HCT116 (cell line): ENCODE results near the gene LRBA. TPM values are rescaled to one million over a fixed set of nuclear protein-coding genes. Genes with fewer than 3 reads are reported as not detected.

Experiments
- ATAC-seq: fragments of 200-7000 bp; cut with Tn5 transposase; 2 replicates; pipeline ENCODE4 v1.9.1; 2020; ENCODE audit warnings: mild to moderate bottlenecking, moderate library complexity
- BruUV-seq: library from RNA; stranded (reverse); fragments of 400-500 nt; replicated peaks from 2 replicates; lab custom pipeline; 2021; lab: Mats Ljungman, UMichigan
- CTCF ChIA-PET: fragments of 300-600 bp; sonication (Branson Sonifier 250); formaldehyde crosslinking; loops from one replicate; lab custom pipeline; 2021; ENCODE audit warnings: antibody characterized with exemption; lab: Charles Lee
- POLR2A ChIA-PET: fragments of 300-600, 350-600 bp; sonication (Branson Sonifier 250); formaldehyde crosslinking; loops from one replicate; lab custom pipeline; 2021; ENCODE audit warnings: antibody characterized with exemption; lab: Charles Lee
- RAD21 ChIA-PET, 2 experiments: fragments of 300-600 bp; sonication (Branson Sonifier 250); formaldehyde crosslinking; loops; one replicate each; lab custom pipeline; 2023; ENCODE audit warnings: low total read pairs in 2 of 2; ENCODE audit not compliant: uncharacterized antibody in 2 of 2, unreplicated experiment in 2 of 2, low non-redundant PET in 1 of 2; lab: Charles Lee
- DNase-seq: peaks from one replicate; pipeline ENCODE4 v3.0.0-alpha.2; 2010; ENCODE audit warnings: low read depth, low spot score
- H2AFZ ChIP-seq: fragments of 200-600 bp; shearing (Covaris generic), sonication (generic); 2 replicates; pipeline ENCODE4 v1.6.1; 2017; ENCODE audit warnings: low read depth, mixed run types, mixed read lengths, antibody characterized with exemption, low read length; ENCODE audit not compliant: poor library complexity, severe bottlenecking
- H3K27ac ChIP-seq: 2 replicates; pipeline ENCODE4 v1.5.1; 2012; ENCODE audit warnings: low read depth, low read length
- H3K27me3 ChIP-seq: fragments of 200-600 bp; sonication (generic); 2 replicates; pipeline ENCODE4 v1.6.1; 2016; ENCODE audit warnings: mixed run types, low read length, mixed read lengths; ENCODE audit not compliant: insufficient read depth
- H3K36me3 ChIP-seq, 2 experiments: fragments of 200-500 bp in 1 of 2; fragments of 200-600 bp in 1 of 2; sonication (Bioruptor generic) in 1 of 2; sonication (generic) in 1 of 2; 2 replicates each; pipeline versions ENCODE4 v1.5.1 to v1.6.1; 2014 to 2016; ENCODE audit warnings: low read length in 2 of 2, inconsistent platforms in 1 of 2, mixed read lengths in 1 of 2, mixed run types in 1 of 2; ENCODE audit not compliant: insufficient read depth in 2 of 2, control insufficient read depth in 1 of 2
- H3K4me1 ChIP-seq, 2 experiments: fragments of 200-600 bp in 1 of 2; sonication (generic) in 1 of 2; 2 replicates each; pipeline versions ENCODE4 v1.5.1 to v1.6.1; 2012 to 2017; ENCODE audit warnings: low read length in 2 of 2, inconsistent platforms in 1 of 2, mild to moderate bottlenecking in 1 of 2, mixed read lengths in 1 of 2, mixed run types in 1 of 2, moderate library complexity in 1 of 2; ENCODE audit not compliant: insufficient read depth in 2 of 2, control insufficient read depth in 1 of 2
- H3K4me2 ChIP-seq: fragments of 200-600 bp; sonication (generic); 2 replicates; pipeline ENCODE4 v1.6.1; 2017; ENCODE audit warnings: mixed run types, low read length, mixed read lengths
- H3K4me3 ChIP-seq, 2 experiments: fragments of 200-600 bp in 1 of 2; sonication (generic) in 1 of 2; replicated peaks in 1 of 2; 2 replicates each; pipeline ENCODE4 v1.5.1; 2011 to 2016; ENCODE audit warnings: low read length in 2 of 2, control low read depth in 1 of 2, low read depth in 1 of 2, mild to moderate bottlenecking in 1 of 2, mixed read lengths in 1 of 2, mixed run types in 1 of 2
- H3K79me2 ChIP-seq: fragments of 200-600 bp; sonication (generic); 2 replicates; pipeline ENCODE4 v1.6.1; 2017; ENCODE audit warnings: mild to moderate bottlenecking, mixed run types, low read length, moderate library complexity, mixed read lengths; ENCODE audit not compliant: insufficient read depth
- H3K9ac ChIP-seq: fragments of 200-600 bp; sonication (generic); 2 replicates; pipeline ENCODE4 v1.6.1; 2016; ENCODE audit warnings: low read length, mixed read lengths
- H3K9me2 ChIP-seq: fragments of 200-600 bp; sonication (generic), shearing (Covaris generic); 2 replicates; pipeline ENCODE4 v1.6.1; 2017; ENCODE audit warnings: mixed run types, mild to moderate bottlenecking, moderate library complexity; ENCODE audit not compliant: insufficient read depth
- H3K9me3 ChIP-seq, 2 experiments: fragments of 200-500 bp in 1 of 2; fragments of 200-600 bp in 1 of 2; sonication (Bioruptor generic) in 1 of 2; sonication (generic) in 1 of 2; 2 replicates each; pipeline ENCODE4 v1.6.1; 2014 to 2017; ENCODE audit warnings: low read length in 2 of 2, mixed read lengths in 2 of 2, inconsistent platforms in 1 of 2, low read depth in 1 of 2, mild to moderate bottlenecking in 1 of 2, mixed run types in 1 of 2, moderate library complexity in 1 of 2; ENCODE audit not compliant: control insufficient read depth in 1 of 2, insufficient read depth in 1 of 2
- H4K20me1 ChIP-seq: fragments of 200-600 bp; sonication (generic), shearing (Covaris generic); 2 replicates; pipeline ENCODE4 v1.6.1; 2017; ENCODE audit warnings: mixed run types, mild to moderate bottlenecking, moderate library complexity; ENCODE audit not compliant: insufficient read depth
- EGR1 ChIP-seq: IDR thresholded peaks from 2 replicates; pipeline ENCODE4 v1.6.1; 2012; ENCODE audit warnings: low read depth
- EZH2 ChIP-seq: fragments of 200-600 bp; sonication (generic); IDR thresholded peaks from 2 replicates; pipeline ENCODE4 v1.6.1; 2017; ENCODE audit warnings: antibody characterized with exemption, mixed run types
- FOSL1 ChIP-seq: IDR thresholded peaks from 2 replicates; pipeline ENCODE4 v1.6.1; 2012; ENCODE audit warnings: low read depth
- POLR2A ChIP-seq: IDR thresholded peaks from 2 replicates; pipeline ENCODE4 v1.7.0; 2011; ENCODE audit warnings: borderline replicate concordance; ENCODE audit not compliant: insufficient read depth, insufficient read length; ENCODE audit errors: extremely low read depth
- SRF ChIP-seq: IDR thresholded peaks from 2 replicates; pipeline ENCODE4 v1.6.1; 2012; ENCODE audit warnings: low read depth
- TCF7L2 ChIP-seq: IDR thresholded peaks from 2 replicates; pipeline ENCODE4 v1.7.0; 2011; ENCODE audit warnings: borderline replicate concordance, inconsistent platforms; ENCODE audit not compliant: insufficient read depth, insufficient read length; ENCODE audit errors: extremely low read depth
- intact Hi-C: fragments of 100-400 bp; cut with micrococcal nuclease; formaldehyde crosslinking; loops from 2 replicates; pipeline ENCODE4 v1.10.0; 2022
- total RNA-seq: library from RNA; stranded (reverse); gene quantifications from one replicate; pipeline ENCODE4 v1.2.1, GENCODE V29; 2021; ENCODE audit not compliant: unreplicated experiment
- TF ChIP-seq, protein P1 (sequence below): IDR thresholded peaks from 2 replicates; pipeline ENCODE4 v1.6.1; 2012
- TF ChIP-seq, protein P2 (sequence below): IDR thresholded peaks from 2 replicates; pipeline ENCODE4 v1.6.1; 2011; ENCODE audit warnings: mild to moderate bottlenecking, low read length, moderate library complexity; ENCODE audit not compliant: insufficient replicate concordance; ENCODE audit errors: extremely low read depth

Gene LRBA
- total RNA-seq, 1 experiment from 2014 or later: 79.8 TPM

DNA sequence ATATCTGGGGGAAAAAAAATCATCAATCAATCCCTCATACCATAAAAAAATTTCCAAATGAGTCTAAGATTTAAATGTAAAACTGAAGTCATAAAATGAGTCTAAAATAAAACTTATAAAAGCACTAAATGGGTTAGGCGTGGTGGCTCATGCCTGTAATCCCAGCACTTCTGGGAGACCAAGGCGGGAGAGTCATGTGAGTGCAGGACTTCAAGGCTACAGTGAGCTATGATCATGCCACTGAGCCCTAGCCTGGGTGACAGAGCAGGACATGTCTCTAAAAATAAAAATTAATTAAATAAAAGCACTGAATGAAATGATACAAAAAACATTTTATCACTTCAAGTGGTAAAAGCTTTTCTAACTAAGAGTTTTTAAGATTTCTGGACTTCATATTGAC, 83.3 kb downstream of the LRBA start:
- Histone ChIP-seq H3K4me2 (no peak overlapping the region), H4K20me1 (0 out of 2 replicates have a peak, but pooled peaks cover 6% of the 10 kb centered on the region), H3K27ac (no peak overlapping the region), H3K36me3 (no peaks in the 10 kb centered on the region), H3K9ac (no peak overlapping the region), H2AFZ (no peak overlapping the region), H3K27me3 (no peaks in the 10 kb centered on the region), H3K9me2 (no peaks in the 10 kb centered on the region; the same call in 1 of the 2 replicates), H3K9me3 (no peaks in the 10 kb centered on the region), H3K4me3 (no peak overlapping the region), H3K79me2 (peaks cover 62% of the 10 kb centered on the region), H3K4me1 (peaks cover 0 to 9% of the 10 kb centered on the region in 2 experiments; a peak in 2 of 4 replicates)
- ATAC-seq (no peak), DNase-seq (no peak)
- CTCF ChIA-PET: no interaction called here
- POLR2A ChIA-PET: no interaction called here
- RAD21 ChIA-PET: no interaction called here
- intact Hi-C loops: no loop called here
- no peak for TF ChIP-seq TCF7L2
- TF ChIP-seq POLR2A: no peak
- TF ChIP-seq, protein P1, sequence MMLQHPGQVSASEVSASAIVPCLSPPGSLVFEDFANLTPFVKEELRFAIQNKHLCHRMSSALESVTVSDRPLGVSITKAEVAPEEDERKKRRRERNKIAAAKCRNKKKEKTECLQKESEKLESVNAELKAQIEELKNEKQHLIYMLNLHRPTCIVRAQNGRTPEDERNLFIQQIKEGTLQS: no peak
- TF ChIP-seq EZH2: no peak
- no TSS peak for BruUV-seq

DNA sequence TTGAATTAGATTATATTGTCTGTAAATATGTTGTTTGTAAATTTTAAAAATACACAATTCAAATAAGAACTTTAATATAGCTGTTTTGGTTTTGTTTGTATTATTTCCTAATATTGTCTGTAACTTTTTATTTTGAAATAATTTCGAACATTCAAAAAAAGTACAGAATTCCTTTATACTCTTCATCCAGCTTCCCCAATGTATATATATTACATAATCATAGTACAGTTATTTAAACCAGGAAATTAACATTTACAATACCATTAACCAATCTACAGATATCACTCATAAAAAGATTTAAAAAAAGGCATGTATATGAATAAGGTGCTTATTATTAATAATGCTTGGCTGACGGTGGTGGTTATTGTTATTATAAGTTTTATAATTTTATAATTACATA, 84.1 kb downstream of the LRBA start:
- Histone ChIP-seq H3K9me3 (no peaks in the 10 kb centered on the region), H3K4me2 (no peak overlapping the region), H3K4me1 (peaks cover 0 to 9% of the 10 kb centered on the region in 2 experiments; a peak in 2 of 4 replicates), H3K27ac (no peak overlapping the region), H2AFZ (no peak overlapping the region), H3K9me2 (no peaks in the 10 kb centered on the region; the same call in 1 of the 2 replicates), H3K9ac (no peak overlapping the region), H3K79me2 (peaks cover 54% of the 10 kb centered on the region), H4K20me1 (0 out of 2 replicates have a peak, but pooled peaks cover 6% of the 10 kb centered on the region), H3K27me3 (no peaks in the 10 kb centered on the region), H3K36me3 (no peaks in the 10 kb centered on the region), H3K4me3 (no peak overlapping the region)
- intact Hi-C loops: no loop called here
- CTCF ChIA-PET: no interaction called here
- POLR2A ChIA-PET: no interaction called here
- RAD21 ChIA-PET: no interaction called here
- TF ChIP-seq EGR1 (no peak), FOSL1 (no peak), POLR2A (no peak), EZH2 (no peak), SRF (no peak)
- TF ChIP-seq, protein P2, sequence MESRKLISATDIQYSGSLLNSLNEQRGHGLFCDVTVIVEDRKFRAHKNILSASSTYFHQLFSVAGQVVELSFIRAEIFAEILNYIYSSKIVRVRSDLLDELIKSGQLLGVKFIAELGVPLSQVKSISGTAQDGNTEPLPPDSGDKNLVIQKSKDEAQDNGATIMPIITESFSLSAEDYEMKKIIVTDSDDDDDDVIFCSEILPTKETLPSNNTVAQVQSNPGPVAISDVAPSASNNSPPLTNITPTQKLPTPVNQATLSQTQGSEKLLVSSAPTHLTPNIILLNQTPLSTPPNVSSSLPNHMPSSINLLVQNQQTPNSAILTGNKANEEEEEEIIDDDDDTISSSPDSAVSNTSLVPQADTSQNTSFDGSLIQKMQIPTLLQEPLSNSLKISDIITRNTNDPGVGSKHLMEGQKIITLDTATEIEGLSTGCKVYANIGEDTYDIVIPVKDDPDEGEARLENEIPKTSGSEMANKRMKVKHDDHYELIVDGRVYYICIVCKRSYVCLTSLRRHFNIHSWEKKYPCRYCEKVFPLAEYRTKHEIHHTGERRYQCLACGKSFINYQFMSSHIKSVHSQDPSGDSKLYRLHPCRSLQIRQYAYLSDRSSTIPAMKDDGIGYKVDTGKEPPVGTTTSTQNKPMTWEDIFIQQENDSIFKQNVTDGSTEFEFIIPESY: no peak
- DNase-seq (no peak), ATAC-seq (no peak)
- BruUV-seq: no TSS peak
